ENCODE data around the gene KRT76. TPM values are rescaled to one million over a fixed set of nuclear protein-coding genes. Genes with fewer than 3 reads are reported as not detected.

Gene KRT76
- total RNA-seq, 2 donors from 2014 or later = not detected

DNA sequence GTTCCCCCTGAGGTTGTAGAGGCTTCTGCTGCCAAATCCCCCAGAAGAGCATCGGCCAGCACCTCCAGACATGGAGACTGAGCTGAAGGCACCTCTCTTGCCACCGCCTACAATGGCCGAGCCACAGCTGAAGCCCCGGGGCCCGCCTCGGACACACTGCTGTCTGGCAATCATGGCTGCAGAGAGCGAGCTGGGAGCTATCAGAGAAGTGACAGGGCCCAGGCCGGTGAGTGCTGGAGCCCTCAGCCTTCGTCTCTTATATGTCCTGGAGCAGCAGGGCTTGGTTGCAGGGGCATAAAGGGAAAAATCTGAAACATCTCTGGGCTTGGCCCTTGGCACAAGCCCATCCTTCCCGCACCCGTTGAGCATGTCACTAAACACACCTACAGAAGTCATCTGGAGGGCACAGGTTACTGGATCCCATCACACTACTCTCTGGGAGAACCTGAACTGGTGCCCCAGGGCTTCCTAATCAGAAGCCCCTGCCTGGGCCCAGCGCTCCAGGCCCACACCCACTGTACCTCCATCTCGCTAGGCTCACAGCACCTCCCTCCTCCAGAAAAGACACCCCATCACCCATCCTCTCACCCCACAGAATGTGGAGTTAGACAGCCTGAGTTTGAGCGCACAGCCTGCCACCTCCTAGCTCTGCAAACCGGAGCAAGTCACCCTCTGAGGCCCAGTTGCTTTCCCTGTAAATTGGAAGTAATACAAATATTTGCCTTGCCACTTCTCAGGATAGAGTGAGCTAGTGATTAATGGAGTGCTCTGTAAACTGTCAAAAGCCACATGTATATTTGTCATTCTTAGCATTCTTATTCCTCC lies 37.0 kb upstream of the KRT76 start, which contains the start of gene KRT4:
Gene KRT4, minus strand, starts transcription at position 232 of the 825 bp plus-strand sequence. Its CDS starts 58 bp downstream, at position 174.
- ATAC-seq (no peak), DNase-seq (no peak)
- intact Hi-C loops (cut with DNase I, micrococcal nuclease) = no loop called here

DNA sequence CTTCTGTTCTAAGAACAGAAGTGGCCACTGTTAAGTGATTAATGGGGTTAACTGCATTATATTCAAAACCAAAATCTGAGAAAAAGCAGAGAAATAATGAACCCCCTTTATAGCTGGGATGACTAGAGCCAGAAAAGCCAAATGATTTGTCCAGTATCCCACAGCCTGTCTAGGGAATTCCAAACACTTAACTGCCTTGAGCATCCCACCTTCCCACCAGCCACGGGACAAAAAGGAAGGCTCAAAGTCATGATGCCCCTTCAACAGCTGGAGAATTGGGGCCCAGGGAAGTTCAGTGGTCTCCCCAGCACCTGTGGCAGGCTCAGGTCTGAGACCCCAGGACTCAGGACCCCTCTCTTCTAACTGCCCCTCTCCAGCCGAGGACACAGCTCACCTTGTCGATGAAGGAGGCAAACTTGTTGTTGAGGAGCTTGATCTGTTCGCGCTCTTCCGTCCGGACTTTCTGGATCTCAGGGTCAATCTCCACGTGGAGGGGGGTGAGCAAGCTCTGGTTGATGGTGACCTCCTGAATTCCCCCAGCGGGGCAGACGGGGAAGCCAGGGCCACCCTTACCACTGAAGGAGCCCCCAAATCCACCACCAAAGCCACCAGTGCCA lies 36.2 kb upstream of the KRT76 start:
- ATAC-seq (no peak), DNase-seq (no peak)
- intact Hi-C loops (cut with DNase I, micrococcal nuclease) = no loop called here

DNA sequence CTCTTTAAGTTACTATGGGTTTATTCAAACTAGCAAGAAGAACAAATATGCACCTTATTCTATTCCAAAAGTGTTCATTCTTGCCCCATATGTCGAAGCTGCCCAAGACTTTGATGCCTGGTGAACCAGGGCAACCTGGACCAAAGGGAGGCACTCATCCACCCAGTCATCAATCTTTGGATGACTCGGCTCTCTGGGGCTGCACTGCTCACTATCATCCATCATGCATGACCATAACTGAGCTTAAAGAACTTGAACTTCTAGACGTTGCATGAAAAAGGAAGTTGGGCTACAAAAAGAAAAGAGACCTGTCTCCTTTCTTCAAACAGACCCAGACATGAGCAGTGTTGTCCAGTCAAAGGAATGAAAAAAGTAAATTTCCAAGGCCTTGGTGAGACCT lies 35.6 kb upstream of the KRT76 start:
- DNase-seq = no peak
- intact Hi-C loops (cut with DNase I, micrococcal nuclease) = no loop called here
- no peak for ATAC-seq

DNA sequence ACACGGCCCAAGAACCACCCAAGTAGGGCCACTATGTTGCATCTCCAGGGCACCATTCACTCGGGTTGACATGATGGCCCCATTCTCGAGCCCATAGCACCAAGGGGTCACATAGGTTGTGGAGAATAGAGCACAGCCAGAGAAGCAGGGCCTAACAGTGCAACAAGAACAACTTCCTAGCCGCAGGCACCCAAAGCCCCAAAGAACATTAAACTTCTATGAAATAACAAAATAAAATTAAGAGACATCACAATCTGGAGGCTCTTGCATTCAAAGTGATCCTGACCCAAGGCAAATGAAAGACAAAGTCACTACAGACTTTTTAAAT lies 34.9 kb upstream of the KRT76 start:
- intact Hi-C loops (cut with DNase I, micrococcal nuclease) = no loop called here
- no peak for ATAC-seq
- no peak for DNase-seq

DNA sequence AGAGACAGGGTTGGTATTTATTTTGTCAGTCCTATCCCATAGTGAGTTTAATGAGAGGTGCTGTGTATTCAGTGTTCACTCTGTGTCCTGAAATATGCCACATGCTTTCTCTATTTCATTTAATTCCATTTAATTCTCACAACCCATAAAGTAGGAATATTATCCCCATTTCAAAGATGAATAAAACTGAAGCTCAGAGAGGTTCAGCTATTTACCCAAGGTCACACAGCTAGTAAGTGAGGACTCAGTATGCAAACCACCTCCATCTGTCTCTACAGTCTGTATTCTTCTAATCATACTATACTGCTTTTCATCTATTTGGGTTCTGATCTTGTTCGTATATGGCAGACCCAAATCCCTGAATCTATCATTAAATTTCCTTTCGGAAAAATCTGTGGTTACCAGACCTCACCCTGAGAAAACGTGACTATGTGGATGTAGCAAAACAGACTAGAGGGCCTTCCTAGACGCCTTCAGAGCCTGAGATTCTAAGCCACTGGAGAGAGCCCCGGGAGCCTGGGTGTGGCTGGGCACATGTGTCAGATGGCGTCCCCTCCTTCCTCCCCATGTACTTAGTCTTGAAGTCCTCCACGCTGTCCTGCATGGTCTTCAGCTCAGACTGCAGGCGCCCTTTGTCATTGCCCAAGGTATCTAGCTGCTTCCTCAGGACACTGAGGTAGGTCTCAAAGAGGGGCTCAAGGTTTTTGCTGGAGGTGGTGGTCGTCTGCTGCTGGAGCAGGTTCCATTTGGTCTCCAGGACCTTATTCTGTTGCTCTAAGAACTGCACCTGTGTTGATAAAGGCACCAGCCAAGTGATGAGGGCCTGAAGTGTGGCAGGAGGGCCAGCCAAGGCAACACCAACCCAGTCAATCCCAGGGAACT lies 34.3 kb upstream of the KRT76 start:
- DNase-seq (no peak), ATAC-seq (no peak)
- intact Hi-C loops (cut with DNase I, micrococcal nuclease) = no loop called here

DNA sequence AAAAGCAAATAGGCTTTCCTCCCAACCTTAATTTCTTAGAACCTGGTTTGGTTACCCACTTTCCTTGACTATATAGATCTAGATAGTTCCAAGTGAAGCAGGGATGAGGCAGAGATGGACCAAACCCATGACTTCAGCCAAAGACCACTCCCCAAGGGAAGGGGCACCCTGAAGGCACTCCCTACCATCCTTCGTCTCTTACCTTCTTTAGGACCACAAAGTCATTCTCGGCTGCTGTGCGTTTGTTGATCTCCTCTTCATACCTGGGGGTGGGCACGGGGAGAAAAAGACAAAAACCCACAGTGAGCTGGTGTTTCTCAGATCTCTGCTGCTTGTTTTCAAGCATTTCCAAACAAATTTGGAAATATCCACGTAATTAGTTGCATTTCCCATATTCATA lies 33.4 kb upstream of the KRT76 start:
- intact Hi-C loops (cut with DNase I, micrococcal nuclease) = no loop called here
- DNase-seq = no peak
- ATAC-seq = no peak

DNA sequence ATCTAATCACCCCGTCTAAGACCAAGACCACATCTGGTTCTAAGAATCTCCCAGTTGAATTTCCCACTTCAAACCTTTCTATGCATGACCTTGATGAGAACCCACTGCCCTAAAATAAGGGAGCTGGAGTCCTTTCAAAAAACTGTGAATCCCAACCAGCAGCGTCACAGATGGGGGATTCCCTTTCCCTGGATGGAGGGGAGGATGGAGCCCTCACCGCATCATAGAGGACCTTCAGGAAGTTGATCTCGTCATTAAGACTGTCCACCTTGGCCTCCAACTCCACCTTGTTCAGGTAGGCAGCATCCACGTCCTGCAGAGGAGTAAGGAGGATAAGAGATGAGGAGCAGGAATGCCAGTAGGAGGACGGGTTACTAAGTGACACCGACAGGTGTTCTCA lies 32.0 kb upstream of the KRT76 start:
- intact Hi-C loops (cut with DNase I, micrococcal nuclease) = no loop called here
- no peak for ATAC-seq
- no peak for DNase-seq

DNA sequence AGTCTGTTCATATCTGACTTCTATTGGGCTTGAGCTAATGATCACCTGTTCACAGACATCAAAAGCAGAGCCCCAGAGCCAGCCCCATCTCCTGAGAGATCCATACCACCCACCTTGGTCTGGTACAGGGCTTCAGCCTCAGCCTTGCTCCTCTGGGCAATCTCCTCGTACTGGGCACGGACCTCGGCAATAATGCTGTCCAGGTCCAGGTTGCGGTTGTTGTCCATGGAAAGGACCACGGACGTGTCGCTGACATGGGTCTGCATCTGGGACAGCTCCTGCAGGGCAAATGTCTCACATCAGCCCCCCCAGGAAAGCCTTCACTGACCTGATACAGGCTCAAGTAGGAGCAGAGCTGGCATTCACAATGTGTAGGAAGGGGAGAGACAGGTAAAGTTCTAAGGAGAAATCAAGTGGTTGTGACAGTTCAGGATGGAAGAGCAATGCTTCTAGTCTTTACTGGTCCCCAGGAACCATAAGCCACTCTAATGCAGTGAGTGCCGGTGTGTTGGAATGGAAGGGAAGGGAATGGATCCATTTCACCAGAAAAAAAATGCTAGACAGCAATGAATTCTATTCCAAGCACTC lies 31.5 kb upstream of the KRT76 start:
- intact Hi-C loops (cut with DNase I, micrococcal nuclease) = no loop called here
- DNase-seq (no peak), ATAC-seq (no peak)

DNA sequence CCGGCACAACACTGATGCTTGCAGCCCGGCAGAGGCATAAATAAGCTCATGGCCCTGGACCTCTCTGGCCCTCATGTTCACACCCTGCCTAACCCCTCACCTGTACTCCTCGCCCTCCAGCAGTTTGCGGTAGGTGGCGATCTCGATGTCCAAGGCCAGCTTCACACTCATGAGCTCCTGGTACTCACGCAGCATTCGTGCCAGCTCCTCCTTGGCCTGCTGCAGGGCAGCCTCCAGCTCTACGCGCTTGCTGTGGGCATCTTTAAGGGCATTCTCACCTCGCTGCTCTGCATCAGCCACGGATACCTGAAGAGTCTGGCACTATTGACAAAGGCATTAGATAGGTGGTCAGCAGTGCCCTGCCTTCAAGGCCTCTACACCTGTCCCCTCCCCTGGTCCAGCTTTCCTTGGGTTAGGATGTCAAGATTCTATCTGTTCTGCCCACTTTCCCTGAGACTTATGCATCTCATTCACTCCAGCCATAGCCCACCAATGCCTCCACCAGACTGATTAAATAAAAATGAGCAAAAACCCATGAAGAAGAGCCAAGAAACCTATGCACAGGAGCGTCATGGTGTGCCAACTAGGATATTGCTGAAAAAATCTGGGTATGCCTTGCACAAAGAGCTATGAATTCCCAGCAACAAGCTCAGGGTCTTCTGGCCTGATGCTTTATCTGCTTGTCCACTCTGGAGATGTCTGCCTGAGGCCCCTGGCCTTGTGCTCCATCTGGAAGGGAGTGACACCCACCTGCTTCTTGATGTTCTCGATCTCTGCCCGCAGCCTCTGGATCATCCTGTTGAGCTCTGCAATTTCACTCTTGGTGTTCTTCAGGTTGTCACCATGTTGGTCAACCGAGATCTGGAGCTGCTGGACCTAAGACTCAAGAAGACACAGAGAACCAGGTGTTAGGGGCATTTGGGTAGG lies 30.7 kb upstream of the KRT76 start:
- ATAC-seq (no peak), DNase-seq (no peak)
- intact Hi-C loops (cut with DNase I, micrococcal nuclease) = no loop called here

DNA sequence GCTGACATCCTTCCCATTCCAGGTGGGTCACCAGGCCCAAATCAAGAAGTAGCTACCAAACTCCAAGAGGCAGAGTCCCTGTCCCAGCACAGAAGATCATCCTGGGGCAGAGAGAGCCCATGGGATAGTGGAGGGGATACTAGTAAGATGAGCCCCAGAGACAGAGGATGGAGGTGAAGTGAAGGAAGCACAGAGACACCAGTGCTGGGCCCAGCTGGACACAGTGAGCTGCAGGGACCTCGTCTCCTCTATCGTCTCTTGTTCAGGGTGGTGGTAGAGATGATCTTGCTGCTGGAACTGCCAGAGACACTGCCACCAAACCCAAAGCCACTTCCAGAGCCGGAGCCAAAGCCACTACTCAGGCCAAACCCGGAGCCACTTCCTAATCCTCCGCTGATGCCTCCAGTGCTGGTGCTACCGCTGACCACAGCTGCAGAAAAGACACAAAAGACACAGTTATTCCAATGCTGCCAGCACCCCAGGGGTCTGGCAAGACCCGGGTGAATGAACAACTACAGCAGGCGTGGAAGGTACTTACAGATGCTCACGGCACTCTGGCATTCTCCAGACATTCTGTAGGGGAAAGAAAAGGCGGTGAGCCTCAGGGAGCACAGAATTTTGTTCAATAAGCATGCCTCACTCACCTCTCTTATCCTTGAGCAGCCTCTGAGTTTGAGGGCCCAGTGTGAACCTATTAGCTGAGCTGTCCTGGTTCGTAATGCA lies 29.8 kb upstream of the KRT76 start:
- DNase-seq = no peak
- intact Hi-C loops (cut with DNase I, micrococcal nuclease) = no loop called here
- no peak for ATAC-seq

DNA sequence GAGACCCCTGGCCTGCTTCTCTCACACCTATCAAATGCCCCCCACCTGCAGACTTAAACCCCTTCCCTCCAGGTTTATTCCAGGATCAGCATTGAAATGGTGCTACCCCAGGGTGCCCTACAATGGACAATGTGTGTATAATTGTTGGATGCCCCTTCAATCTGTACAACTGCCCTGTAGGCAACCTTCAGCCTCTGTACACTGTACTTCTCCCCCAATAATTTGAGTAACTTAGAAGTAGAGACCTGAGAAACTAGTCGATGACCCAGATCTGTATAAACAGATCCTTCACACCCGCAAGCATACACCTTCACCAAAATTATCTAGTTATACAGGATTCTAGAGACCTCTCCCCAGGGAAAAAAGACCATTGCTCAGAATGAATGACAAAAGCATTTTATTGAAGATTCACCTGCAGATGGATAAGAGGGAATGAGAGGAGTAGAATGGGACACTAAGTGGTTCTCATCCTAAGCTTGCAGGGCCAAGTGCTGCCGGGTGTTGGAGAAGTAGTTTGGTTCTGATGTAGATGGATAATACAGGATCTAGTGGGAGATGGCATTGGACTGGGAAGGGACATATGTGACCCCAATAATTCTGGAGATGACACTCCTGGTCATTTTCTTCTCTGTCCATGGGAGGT lies 29.1 kb upstream of the KRT76 start:
- no peak for DNase-seq
- intact Hi-C loops (cut with DNase I, micrococcal nuclease) = no loop called here
- no peak for ATAC-seq

DNA sequence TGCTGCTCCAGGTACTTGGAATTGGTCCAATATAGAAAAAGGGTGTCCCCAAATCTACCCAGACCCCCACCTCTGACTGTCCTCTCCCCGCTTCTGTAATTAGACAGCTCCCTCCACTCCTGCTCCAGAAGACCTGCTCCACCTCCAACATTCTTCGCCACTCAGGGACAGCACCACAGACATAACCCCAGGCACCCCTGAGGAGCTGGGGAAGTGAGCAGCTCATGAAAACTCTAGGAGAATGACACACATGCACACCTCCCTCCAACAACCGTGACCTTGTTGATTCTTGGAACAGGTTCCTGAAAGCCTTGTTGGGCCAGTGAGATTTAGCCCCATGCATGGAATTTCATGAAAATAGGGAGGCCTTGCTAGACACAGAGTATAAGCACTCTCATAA lies 28.6 kb upstream of the KRT76 start:
- intact Hi-C loops (cut with DNase I, micrococcal nuclease) = no loop called here
- ATAC-seq (no peak), DNase-seq (no peak)

DNA sequence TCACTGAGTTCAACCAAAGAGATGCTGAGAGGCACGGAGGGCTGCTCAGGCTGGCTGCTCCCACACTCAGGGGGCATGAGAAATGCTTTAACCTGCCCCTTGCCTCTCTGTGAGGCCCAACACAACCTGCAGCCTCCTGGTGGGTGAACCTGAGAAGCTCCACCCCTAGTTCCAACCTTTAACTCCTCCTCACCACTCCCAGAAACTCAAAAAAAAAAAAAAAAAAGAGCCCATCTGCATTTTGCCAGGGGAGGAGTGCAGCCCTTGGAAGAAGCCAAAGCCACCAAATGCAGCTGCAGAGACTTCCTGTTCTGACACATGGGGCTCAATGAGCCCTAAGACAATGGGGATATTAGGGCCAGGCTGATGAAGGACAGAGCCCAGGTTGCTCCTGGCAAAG lies 27.9 kb upstream of the KRT76 start:
- intact Hi-C loops (cut with DNase I, micrococcal nuclease) = no loop called here
- ATAC-seq (no peak), DNase-seq (no peak)

DNA sequence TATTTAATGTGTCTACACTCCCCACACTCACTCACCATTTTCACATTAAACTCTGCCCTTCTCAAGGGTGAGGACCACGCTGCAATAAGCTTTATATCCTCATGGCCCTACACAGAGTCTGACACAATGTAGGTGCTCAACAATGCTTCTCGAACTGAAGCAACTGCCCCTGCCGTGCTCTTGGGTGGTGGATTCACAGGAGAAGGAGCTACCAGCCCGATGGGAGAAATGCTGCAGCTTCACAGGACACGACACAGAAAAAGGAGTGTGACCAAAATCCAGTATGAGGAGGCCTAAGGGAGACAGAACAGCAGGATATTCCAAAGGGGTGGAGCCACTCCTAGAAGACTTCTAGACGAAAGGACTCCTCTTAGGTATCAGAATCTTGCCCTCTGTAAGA lies 25.3 kb upstream of the KRT76 start:
- intact Hi-C loops (cut with DNase I, micrococcal nuclease) = no loop called here
- ATAC-seq = no peak
- no peak for DNase-seq

DNA sequence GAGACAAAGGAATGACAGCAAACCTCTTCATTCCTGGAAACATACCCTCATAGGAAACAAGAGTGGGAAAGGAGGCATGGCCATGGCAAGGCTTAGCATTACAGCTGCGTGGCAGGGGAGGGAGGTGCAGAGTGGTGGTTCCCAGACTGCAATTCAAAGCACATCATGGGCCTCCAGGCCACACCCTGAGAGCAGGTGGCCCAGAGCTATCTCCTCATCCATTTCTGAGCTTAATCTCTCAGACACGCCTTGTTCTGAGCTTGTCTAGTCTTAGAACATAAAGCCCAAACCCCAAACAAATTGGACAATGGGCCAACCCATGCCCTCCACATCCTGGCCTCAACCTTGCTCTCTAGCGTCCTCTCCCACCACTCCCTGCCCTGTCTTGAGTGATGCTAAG lies 24.6 kb upstream of the KRT76 start:
- intact Hi-C loops (cut with DNase I, micrococcal nuclease) = no loop called here
- no peak for DNase-seq
- no peak for ATAC-seq

DNA sequence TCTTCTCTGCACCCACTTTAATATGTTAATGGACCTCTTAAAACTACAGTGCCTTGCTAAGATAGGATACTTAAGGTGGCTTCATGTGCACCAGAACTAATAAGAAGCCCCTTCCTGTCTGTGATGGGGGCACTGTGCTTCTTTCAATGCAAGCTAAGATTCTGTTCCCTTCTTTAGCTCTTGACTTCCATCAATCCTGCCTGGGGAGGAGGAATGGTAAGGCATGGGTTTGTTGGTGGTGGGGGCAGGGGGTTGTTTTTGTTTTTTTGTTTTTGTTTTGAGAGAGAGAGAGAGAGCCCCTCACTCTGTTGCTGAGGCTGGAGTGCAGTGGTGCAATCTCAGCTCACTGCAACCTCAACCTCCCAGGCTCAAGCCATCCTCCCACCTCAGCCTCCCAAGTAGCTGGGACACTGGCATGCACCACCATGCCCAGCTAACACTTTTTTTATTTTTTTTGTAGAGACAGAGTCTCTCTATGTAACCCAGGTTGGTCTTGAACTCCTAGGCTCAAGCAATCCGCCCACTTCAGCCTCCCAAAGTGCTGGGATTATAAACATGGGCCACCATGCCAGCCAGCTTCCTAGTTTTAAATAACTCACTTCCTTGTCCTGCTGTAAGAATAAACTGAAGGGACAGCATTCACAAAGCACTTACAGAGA lies 23.2 kb upstream of the KRT76 start:
- intact Hi-C loops (cut with DNase I, micrococcal nuclease) = no loop called here
- ATAC-seq (peak; percentile 77), DNase-seq (peak in 1 of 2 donors; percentile 17)

Data from left colon (tissue), 2 donors.